Cardiac septum (tissue), 1 donor: Measurements from ENCODE around the gene ACOX3. TPM values are rescaled to one million over a fixed set of nuclear protein-coding genes. Genes with fewer than 3 reads are reported as not detected.
"Not testable (repeated sequence)": the region's sequence is repeated elsewhere in the genome, so short reads cannot be mapped to it uniquely, and the experiment has no call there.

Experiments
- DNase-seq: peaks from one replicate; pipeline ENCODE4 v3.0.0-alpha.2; 2020; ENCODE audit warnings: low spot score
- intact Hi-C: fragments of 100-400 bp; cut with DNase I; formaldehyde crosslinking; loops from one replicate; pipeline ENCODE4 v1.14.0; 2022
- long read RNA-seq: library from polyadenylated mRNA; unstranded; transcript quantifications from one replicate; pipeline ENCODE4 v2.0.0, GENCODE V29; 2021
- total RNA-seq: library from RNA; stranded (reverse); fragmentation: NEBNext Ultra II Directional; extraction: Animal tissue kit (Norgen Biotek cat#: 25700); gene quantifications from one replicate; pipeline ENCODE4 v1.2.1, GENCODE V29; 2021
- donor health status: DM: no; HTN: no; CAD: no.

Gene ACOX3
- 29.3 TPM for total RNA-seq
- long read RNA-seq, transcript ACOX3-203 (18 exons, 2,253 nt): major isoform, 15 of 40 reads
- long read RNA-seq, partial matches to known transcripts: 9 of 40 reads
- long read RNA-seq, other reads (novel, unspliced or antisense): 16 of 40 reads

DNA sequence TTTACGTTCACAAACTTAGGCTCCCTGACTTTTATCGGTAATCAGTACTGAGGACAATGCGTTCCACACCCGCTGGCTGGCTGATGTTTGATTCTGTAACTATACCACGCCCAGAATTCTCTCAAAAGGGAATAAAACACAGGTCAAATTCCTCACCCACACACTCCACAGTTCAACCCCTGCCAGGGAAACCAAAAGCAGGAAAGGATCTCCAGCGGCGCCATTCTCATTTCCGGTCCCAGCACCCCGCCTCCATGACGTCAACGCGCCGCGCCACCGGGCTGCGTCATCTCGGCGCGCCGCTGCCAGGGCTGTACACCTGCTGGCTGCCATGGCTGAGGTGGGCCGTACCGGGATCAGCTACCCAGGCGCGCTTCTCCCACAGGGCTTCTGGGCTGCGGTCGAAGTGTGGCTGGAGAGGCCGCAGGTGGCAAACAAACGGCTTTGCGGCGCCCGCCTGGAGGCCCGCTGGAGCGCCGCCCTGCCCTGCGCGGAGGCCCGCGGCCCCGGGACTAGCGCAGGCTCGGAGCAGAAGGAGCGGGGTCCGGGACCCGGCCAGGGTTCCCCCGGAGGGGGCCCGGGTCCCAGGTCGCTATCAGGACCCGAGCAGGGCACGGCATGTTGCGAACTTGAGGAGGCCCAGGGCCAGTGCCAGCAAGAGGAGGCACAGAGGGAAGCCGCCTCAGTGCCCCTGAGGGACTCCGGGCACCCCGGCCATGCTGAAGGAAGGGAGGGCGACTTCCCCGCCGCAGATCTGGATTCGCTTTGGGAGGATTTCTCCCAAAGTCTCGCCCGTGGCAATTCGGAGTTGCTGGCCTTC is at the start of gene ACOX3, which contains the start of gene TRMT44:
TSS of gene ACOX3 (minus strand) at position 232 of the 820 bp plus-strand sequence. CDS start 24,202 bp downstream, outside the sequence.
TSS of gene TRMT44 (plus strand) at position 286 of the 820 bp plus-strand sequence. CDS start at position 332, 46 bp downstream.
- peak; percentile 95 for DNase-seq
- intact Hi-C loops: no loop called here

DNA sequence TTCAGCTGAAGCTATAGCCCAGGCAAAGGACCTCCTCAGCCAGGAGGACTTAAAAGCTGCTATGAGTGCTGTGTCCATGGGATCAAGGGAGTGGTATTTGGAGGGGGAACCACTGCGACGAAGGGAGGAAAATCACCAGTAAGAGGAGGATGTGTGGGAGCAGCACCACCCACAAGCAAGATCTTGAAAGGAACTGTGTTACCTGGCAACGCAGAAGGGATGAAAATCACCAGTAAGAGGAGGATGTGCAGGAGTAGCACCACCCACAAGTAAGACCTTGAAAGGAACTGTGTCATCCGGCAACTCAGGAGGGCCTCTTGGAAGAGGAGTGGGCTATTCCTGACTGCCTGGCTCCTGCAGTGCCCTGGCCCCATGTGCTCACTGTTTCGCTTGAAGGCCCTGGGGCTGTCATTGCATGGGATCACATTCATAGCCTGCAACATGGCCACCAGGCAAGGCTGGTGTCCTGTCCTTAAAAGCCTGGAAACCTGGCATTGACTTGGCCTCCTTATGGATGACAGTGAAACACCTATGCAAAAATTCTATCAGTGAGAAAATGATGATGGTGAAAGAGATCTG is 48.4 kb upstream of the ACOX3 start:
- intact Hi-C loops: no loop called here
- no peak for DNase-seq

DNA sequence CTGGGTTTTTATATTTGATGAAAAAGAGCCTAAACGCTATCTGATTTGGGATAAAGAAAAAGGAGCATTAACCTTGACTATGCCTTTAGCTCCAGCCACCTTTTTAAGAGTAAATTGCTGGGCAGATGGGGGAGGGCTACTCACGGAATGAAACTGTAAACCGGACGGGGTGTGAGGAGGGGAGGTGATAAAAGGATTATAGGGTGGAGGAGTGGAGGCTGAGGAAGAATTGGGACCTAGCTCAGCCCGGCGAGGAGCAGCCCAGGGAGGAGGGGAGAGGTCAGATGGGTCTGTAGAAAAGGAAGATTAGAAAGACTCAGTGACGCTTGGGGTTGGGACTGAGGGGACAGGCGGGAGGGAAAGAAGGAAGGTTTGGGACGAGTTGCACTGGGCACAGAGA is 46.1 kb upstream of the ACOX3 start:
- intact Hi-C loops, DNase-seq: not testable (repeated sequence)

DNA sequence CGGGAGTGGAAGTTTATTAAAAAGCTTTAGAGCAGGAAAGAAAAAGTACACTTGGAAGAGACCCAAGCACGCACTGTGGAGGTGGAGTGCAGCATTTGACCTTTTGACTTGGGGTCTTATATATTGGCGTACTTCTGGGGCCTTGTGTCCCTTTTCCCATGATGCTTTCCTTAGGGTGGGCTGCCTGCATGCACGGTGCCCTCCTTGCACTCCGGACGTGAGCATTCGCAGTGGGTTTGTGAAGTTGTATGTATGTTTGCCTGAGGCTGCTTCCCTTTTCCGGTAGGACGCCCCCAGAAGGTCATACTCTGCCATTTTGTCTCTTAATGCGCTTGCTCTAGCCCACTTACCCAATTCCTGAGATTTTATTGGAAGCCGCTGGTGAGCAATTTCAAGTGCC is 39.7 kb upstream of the ACOX3 start:
- intact Hi-C loops: no loop called here
- no peak for DNase-seq

DNA sequence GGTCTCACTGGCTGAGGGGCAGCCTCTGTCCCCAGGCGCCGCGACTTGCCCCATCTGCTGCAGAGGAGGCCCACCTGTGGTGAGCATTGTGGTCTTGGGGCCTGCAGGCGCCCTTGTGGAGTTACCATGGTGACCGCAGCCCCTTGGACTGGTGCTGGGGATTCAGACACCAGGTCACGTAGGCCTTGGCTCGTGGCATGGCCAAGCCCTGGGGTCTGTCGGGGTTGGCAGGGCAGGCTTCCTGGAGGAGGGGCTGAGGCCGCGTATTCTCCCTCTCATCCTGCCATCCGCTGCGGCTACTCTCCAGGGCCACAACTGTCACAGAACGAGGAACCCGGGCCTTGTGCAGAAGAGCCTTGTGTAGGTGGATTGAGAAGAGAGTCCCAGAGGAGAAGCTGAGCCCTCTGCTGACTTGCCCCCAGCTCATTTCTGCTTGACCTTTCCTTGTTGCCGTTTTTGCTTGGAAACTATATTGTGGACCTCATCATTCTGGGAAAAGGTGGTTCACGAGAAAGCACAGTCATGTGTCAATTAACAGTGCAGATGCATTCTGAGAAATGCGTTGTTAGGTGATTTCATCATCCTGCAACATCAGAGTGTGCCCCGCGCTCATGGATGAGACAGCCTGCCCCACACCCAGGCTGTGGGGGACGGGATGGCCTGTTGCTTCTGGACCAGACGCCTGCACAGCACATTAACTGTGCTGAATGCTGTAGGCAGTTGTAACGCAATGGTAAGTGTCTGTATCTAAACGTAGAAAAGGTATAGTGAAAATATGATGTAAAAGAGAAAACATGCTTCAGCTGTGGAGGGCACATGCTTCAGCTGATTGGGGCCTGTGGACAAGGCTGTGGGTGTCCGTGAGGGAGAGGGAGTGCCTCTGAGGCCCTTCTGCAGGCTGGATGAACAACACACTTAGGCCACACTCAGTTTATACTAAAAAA is 38.5 kb upstream of the ACOX3 start:
- no peak for DNase-seq
- intact Hi-C loops: no loop called here

DNA sequence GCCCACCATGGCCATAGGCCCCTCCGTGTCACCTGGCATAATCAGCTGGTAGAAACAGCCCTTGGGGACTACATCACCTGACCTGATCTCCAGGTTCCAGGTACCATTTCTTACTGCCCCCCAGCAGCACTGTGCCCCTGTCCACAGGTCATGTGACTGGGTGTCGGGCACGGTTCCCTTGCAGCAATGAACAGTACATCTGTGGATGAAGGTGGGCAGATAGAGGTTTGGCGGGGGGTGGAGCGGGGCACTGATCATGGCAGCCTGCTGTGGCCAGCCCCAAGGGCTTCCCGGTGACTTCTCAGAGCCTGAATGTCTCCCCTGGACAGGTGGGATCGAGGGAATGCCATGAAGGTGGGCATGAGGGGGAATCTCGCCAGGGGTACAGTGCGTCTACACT is 37.8 kb upstream of the ACOX3 start:
- DNase-seq: no peak

DNA sequence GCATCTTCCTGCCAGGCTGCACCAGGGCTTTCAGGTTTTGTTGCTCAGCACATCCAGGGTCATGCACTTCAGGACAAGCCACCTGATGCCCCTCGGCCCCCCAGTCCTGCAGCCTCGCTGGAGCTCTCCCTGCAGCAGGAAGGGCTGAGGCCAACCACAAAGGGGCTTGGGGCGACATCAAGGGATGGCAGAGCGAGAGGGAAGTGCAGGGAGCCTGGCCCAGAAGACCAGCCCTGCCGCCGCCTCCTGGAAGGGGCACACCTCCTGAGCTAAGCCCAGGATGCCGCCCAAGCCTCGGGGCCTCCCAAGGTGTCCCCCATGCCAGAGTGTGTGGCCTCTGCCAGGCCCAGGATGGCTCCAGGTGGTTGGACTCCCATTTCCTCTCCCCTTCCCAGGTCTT is 37.2 kb upstream of the ACOX3 start:
- no peak for DNase-seq
- intact Hi-C loops: no loop called here

More for the DNA sequence above, 37.8 kb upstream of the ACOX3 start:
- intact Hi-C loops: no loop called here

DNA sequence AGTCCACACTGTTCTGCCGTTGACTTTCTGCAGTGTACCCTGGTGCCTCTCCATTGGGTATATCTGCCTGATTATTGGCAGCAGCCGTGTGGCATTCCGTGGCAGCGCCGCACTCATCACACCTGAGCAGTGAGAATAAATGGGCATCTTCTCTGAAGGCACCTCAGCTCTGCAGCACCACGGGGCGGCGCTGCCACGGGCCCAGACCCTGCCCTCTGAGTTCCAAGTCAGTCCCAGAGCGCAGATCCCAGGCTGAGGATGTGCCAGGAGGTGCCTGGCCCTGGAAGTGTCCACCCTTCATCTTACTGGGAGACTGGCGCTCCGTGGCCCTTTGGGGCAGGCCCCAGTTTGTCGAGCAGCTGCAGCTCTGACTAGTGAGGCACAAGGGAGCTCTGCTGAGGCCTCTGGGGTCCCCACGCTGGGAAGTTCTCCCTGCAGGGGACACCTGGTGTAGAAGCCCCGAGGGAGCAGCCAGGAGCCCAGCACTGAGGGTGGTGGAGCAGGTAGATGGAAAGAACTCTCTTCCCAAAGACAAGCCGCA is 36.6 kb upstream of the ACOX3 start:
- DNase-seq: no peak
- intact Hi-C loops: no loop called here

DNA sequence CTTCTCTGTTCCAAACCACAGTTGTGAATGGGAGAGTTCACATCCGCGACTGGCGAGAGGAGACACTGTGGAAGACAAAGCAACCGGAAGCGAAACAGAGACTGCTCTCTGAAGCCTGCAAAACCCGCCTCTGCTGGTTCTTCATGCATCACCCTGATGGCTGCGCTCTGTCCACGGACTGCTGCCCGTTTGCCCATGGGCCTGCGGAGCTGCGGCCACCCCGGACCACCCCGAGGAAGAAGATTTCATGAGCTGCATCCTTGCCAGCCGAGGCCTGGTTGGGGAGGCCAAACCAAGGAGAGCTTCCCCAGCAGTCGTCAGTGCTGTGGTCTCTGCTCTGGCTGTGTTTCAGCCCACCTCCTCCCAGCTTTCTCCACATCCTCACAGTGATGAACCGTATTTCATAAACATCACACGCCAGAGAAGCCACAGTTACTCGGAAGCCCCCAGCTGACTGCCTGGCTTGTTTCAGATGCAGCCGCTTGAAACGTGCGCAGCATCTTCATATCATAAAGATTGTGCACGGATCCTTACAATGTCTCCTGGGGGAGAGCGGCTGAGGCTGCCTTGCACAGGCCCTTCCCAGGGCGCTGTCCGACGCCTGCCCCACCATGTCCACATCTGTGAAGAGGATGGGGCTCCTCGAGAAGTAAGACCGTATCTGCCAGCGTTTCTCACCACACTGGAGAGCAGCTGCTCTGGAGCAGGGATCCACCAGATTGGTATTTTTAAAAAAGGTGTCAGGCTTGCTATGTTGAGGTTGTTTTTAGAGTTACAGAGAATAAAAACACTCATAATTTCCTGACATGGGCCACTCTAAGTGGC is 35.4 kb upstream of the ACOX3 start:
- no peak for DNase-seq
- intact Hi-C loops: no loop called here

DNA sequence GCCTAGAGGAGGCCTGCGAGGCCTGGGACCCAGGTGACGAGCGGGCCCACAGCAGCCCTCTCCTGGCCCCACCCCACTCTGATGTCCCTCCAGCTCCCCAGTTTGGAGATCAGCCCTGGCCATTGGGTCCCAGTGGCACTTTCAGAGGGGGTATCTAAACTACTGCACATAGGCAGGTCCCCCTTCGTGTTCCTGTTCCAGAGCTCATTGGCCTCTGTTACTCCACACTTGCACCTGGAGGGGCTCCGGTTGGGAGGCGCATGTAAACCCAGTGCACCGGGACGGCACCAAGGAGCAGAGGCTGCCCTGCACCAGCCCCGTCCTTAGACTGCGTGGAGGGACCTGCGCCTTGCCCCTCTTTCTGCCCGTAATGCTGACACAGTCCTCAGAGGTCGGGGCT is 34.3 kb upstream of the ACOX3 start:
- DNase-seq: no peak
- intact Hi-C loops: no loop called here

DNA sequence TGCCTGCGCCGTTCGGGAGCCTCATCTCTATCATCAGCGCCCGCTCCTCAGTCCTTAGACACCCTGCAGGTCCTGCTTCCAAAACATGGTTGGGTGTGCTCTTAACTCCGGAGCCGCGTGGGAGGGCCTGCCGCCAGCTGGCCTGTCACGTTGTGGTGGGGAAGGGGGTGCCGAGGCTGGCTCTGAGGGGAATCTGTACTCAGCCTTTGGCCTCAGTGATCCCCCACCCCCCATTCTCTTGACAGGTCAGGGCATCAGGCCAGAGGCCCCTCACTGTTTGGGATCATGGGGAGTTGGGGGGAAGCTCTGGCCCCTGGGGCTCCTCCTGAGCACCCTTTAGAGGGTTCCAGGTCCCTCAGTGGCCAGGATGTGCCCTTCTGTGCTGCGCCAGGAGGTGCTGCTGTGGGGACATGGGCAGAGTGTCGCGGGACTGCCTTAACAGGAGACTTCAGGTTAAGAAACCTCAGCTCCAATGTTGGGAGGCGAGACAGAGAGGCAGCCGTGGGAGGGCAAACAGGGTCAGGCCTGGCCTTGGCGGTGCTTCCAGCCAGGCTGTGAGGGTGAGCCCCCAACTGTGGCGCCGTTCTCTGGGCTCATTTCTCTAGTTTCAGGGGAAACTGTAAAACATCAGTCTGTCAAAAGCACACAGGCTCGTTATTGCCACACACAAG is 33.5 kb upstream of the ACOX3 start:
- DNase-seq: no peak
- intact Hi-C loops: no loop called here

DNA sequence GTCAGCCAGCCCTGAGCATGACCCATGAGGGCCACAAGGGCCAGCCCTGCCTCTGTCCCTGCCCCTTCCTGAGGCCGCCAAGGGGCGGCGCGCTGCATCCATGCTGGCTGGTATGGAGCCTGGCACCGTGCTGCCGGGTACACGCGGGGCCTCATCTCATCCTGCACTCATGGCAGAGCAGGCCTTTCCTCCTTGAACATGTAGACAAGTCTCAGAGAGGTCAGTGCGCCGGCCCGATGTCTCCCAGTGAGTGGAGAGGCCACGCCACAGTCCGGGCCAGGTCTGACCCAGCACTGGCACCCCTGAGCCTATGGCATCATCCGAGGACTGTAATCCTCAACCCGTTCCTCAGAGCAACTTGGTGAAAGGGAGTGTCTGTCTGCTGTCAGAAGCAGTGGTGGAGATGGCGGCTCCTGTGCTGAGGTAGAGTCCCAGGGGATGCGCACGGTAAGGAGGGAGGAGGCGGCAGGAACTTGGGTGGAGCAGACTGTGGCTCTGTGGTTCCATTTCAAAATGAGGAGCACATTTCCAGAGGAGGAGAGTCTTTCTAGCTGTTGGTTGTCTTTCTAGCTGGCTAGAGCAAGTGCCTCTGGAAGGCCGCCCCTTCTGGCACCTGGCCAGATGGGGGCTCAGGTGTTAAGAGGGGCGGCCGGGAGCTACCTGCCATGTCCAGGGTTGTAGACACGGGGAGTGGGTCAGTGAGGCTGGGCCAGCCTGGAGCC is 32.8 kb upstream of the ACOX3 start:
- intact Hi-C loops: no loop called here
- DNase-seq: no peak

DNA sequence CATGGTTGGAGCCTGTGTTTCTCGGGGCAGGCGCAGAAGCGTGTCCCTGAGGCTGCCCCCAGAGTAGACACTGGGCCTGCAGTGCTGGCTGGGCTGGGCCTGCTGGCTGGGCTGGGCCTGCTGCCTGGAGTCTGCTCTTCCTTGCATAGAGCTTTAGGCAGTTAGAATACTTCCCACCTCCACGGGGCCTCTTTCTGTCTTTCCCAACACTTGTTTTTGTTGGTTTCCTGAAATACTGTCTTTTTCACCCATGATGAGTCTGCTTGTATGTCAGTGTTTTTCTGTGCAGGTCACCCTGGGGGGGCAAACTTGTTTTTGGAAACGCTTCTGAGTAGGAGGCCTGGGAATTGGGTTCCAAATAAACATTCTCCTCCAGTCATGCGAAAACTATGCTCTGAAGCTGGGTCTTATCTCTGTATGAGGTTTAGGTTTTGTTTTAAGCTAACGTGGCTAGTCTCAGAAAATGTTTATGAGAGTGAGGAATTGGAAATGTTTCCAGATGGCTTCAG is 32.2 kb upstream of the ACOX3 start:
- intact Hi-C loops: no loop called here
- no peak for DNase-seq

DNA sequence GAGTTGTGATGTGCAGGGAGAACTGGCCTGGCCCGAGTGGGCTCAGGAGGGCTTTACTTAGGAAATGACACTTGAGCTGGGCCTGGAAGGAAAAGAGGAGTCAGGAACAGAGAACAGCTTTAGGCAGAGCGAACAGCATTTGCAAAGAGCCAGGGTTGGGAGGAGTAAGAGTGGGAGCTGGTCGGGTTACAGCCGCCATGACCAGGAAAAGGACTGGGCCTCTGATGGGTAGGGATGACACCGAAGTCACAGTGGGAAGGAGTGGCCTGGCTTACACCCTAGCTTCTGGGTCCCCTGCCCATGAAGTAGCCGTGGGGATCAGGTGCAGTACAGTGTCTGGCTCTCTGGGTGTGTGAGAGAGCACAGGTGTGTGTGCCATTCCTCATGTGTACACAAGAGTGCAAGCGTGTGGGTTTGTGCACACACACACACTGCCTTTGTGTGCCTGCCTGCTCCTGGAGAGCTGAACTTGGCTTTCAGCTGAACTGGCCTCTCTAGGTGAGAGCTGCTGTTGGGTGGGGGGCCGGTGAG is 31.7 kb upstream of the ACOX3 start:
- intact Hi-C loops: no loop called here
- DNase-seq: no peak

DNA sequence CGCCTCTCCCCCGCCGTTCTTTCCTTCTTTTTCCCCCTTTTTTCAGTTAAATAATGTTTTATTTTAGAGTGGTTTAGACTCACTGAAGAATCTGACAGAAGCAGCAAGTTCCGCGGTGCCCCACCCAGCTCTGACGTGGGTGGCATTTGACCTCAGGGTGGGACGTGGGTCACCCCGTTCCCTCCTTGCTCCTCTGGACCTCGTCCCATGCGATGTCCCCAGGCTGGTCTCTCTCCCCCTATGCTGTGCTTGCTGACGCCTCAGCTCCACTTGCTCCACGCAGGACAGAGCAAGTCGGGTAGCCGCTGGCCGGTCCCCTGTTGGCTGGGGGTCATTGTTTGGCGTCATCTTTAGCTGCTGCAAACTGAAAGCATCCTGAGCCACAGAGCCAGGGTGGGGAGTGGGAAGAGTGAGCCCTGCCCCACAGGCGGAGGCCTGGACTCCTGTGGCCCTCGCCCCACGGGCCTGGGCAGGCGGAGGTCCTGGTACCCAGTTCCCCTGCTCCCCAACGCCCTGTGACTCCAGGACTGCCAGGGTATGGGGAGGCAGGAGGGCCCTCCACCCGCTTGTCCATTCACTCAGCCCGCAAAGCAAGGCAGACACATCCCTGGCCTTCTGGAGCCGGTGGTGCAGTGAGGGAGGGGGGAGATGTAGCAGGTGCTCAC is 30.8 kb upstream of the ACOX3 start:
- no peak for DNase-seq
- intact Hi-C loops: no loop called here

DNA sequence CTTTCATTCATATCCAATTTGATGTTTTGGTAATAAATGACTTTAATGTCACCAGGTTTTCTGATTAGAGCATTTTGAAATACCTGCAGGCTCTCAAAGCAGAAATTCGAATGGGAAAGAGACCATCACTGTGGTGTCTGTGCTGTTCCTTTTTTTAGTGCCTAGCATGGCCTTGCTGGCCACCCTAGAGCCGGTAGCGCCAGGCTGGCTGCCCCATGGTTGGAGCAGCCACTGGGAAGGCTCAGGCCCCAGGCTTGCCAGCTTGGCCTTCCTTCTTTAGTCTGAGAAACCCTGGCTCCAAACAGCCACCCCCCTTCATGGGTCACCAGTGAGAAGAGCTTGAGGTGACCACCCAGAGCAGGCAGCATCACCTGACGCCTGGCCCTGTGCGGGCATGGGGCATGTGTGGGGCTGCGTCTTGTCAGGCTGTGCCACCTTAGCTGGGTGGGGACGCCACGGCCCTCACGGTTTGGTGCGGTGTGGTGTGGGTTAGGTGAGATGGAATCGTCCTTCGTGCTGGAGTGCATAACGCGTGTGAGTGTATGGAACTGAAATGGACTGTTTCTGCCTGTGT is 30.0 kb upstream of the ACOX3 start:
- intact Hi-C loops: no loop called here
- no peak for DNase-seq
